Measurements from ENCODE around the gene PRPS1.
"Not testable (repeated sequence)": the region's sequence is repeated elsewhere in the genome, so short reads cannot be mapped to it uniquely, and the experiment has no call there.

PRPS1 gene

DNA sequence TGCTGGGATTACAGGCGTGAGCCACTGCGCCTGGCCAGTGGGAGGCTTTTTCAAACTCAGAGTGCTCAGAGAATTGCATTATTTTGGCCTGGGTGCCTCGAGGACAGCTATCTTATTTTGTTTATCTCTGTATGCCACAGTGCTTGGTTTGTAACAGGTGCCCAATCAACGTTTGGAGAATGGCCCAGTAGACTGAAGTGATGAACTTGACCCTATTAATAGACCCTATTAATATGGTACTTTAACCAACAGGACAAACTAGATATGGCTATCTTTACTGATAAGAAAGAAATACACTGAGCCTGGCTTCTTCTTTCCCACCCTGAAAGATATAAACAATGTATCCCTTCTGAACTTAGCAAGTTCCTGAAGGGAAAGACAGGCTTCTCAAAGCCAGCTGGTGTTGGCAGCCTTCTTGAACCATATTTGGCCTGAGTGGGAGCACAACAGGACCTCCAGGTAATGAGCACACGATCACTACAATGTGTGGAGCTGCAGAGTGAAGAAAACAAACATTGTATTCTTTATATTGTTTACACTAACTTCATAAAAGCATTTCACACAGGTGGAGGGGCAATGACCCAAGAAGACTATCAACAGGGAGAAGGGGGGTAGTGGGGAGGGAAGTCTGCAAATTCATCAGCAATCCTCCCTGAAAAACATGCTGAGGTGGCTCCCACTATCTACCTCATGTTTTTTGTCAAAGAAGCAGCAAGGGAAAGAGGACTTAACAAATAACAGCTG lies 41.7 kb downstream of the PRPS1 start:
- H3K36me3 ChIP-seq: no peaks in the 10 kb centered on the region
- H3K27ac ChIP-seq: no peak overlapping the region
- H3K27me3 ChIP-seq: no peaks in the 10 kb centered on the region
- H3K4me3 ChIP-seq (ENCODE audit: low read depth in 1 of 2, low read length in 1 of 2): no peak overlapping the region
- H3K4me1 ChIP-seq (ENCODE audit: control insufficient read depth in 1 of 2, insufficient read depth in 1 of 2, low read depth in 1 of 2, low read length in 1 of 2): peaks cover 21 to 22% of the 10 kb centered on the region in 2 experiments
- no peaks in the 10 kb centered on the region for H3K9me3 ChIP-seq
- TF ChIP-seq, protein P1, sequence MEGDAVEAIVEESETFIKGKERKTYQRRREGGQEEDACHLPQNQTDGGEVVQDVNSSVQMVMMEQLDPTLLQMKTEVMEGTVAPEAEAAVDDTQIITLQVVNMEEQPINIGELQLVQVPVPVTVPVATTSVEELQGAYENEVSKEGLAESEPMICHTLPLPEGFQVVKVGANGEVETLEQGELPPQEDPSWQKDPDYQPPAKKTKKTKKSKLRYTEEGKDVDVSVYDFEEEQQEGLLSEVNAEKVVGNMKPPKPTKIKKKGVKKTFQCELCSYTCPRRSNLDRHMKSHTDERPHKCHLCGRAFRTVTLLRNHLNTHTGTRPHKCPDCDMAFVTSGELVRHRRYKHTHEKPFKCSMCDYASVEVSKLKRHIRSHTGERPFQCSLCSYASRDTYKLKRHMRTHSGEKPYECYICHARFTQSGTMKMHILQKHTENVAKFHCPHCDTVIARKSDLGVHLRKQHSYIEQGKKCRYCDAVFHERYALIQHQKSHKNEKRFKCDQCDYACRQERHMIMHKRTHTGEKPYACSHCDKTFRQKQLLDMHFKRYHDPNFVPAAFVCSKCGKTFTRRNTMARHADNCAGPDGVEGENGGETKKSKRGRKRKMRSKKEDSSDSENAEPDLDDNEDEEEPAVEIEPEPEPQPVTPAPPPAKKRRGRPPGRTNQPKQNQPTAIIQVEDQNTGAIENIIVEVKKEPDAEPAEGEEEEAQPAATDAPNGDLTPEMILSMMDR (IDR thresholded peaks at IDR 0.05): no peak

DNA sequence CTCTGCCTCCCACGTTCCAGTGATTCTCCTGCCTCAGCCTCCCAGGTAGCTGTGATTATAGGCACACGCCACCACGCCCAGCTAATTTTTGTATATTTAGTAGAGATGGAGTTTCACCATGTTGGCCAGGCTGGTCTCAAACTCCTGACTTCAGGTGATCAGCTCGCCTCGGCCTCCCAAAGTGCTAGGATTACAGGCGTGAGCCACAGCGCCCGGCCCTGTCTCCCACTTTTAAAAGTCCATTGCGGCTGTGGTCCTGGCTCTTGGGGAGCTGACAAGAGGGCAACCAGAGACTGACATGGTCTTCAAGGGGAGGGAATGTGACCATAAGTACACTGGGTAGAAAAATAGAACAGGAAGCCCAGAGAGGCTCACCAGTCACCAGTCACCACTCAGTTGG lies 42.9 kb downstream of the PRPS1 start:
- not testable (repeated sequence) for H3K27me3 ChIP-seq; H3K27ac ChIP-seq; H3K4me3 ChIP-seq (ENCODE audit: low read depth in 1 of 2, low read length in 1 of 2); H3K36me3 ChIP-seq; H3K9me3 ChIP-seq
- peaks cover 33 to 34% of the 10 kb centered on the region in 2 experiments for H3K4me1 ChIP-seq (ENCODE audit: control insufficient read depth in 1 of 2, insufficient read depth in 1 of 2, low read depth in 1 of 2, low read length in 1 of 2)

DNA sequence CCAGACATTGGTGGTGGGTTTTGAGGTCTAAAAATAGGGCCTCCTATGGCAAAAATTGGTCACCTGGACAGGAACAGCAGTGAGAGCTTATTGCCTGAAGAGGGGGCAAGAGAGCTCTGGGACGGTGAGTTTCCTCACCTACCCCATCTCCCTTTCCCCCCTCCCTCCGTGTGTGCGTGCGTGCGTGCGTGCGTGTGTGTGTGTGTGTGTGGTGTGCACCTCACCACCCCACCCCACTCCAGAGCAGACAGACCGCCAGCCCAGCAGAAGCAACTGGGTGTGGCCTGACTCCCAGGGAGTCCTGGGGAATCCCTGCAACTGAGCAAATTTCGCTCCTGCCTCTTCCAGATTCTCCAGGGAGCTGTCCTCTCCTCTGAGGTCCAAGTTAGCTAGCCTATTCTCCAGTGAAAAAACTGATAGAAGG lies 44.7 kb downstream of the PRPS1 start:
- Histone ChIP-seq H3K4me1 (ENCODE audit: control insufficient read depth in 1 of 2, insufficient read depth in 1 of 2, low read depth in 1 of 2, low read length in 1 of 2) (peaks cover 44 to 47% of the 10 kb centered on the region in 2 experiments), H3K27ac (peak overlapping the region; percentile 89), H3K36me3 (no peaks in the 10 kb centered on the region), H3K4me3 (ENCODE audit: low read depth in 1 of 2, low read length in 1 of 2) (peak overlapping the region; percentile 32 to 69), H3K9me3 (no peaks in the 10 kb centered on the region), H3K27me3 (no peaks in the 10 kb centered on the region)
- TF ChIP-seq, protein P1 (IDR thresholded peaks at IDR 0.05): peak; percentile 79

DNA sequence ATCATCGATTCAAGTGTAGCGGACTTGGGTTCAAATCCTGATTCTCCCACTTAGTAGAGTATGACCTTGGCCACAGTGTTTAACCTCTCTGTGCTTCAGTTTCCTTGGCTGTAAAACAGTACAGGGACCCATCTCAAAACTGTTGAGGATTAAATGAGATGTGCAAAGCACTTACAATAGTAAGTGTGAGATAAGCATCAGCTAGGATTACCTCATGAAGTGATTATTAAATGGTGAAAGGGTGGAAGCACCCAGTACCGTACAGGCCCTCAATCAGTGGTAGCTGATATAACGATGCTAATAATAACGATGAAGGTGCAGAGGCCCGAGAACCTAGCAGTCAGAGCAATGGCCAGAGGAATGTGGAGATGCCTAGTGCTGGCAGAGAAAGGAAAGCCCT lies 45.1 kb downstream of the PRPS1 start:
- Histone ChIP-seq H3K36me3 (no peaks in the 10 kb centered on the region), H3K27me3 (no peaks in the 10 kb centered on the region), H3K4me3 (ENCODE audit: low read depth in 1 of 2, low read length in 1 of 2) (peak overlapping the region; percentile 32 to 69), H3K9me3 (no peaks in the 10 kb centered on the region), H3K4me1 (ENCODE audit: control insufficient read depth in 1 of 2, insufficient read depth in 1 of 2, low read depth in 1 of 2, low read length in 1 of 2) (peaks cover 44 to 47% of the 10 kb centered on the region in 2 experiments), H3K27ac (peak overlapping the region; percentile 89)
- TF ChIP-seq, protein P1 (IDR thresholded peaks at IDR 0.05): no peak

DNA sequence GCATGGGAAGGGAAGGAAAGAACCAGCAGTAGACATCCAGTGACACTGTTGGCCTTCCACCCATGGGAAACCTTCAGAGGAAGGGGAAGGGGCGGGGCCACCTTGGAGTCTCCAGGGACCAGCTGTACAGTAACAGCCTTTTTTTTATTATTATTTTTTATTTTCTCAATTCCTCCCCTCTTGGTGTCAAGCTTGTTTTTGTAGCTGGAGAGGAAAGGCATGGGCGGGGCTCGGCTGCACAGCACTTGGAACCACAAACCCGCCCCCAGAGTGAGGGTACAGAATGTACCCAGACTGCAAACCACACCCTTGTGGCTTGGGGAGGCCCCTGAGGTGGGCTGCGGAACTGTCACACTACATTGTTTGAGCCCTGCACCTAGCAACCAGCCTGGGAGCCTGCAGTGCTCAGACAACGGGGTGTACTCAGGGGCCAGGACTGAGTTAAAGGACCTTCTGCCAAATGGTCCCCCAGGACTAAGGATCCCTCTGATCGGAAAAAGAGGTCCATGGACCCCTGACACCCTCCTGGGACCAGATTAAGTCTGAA lies 45.7 kb downstream of the PRPS1 start:
- H3K27ac ChIP-seq: peak overlapping the region; percentile 89
- TF ChIP-seq, protein P1 (IDR thresholded peaks at IDR 0.05): no peak
- no peaks in the 10 kb centered on the region for H3K9me3 ChIP-seq
- peak overlapping the region; percentile 28 to 69 for H3K4me3 ChIP-seq (ENCODE audit: low read depth in 1 of 2, low read length in 1 of 2)
- H3K36me3 ChIP-seq: no peaks in the 10 kb centered on the region
- H3K4me1 ChIP-seq (ENCODE audit: control insufficient read depth in 1 of 2, insufficient read depth in 1 of 2, low read depth in 1 of 2, low read length in 1 of 2): peaks cover 47 to 48% of the 10 kb centered on the region in 2 experiments
- H3K27me3 ChIP-seq: no peaks in the 10 kb centered on the region
